ENCODE data around the gene VPS11.

DNA sequence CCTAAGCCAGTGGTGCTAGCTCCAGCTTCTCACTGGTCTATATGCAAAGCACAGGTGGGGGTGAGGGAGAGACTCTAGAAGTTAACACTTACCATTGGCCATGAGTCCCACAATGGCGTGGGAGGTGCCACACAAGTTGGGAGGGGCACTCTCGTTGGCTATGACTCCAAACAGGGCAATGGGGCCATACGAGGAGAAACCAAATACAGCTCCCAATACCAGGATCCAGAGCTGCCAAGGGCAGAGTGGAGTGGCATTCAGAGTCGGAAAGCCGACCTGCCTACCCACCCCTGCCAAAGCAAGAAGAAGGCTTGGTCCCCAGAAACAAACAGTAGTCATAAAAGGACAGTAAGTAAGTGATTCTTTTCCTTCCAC is 42.5 kb upstream of the VPS11 start:
- TF ChIP-seq, protein P1, sequence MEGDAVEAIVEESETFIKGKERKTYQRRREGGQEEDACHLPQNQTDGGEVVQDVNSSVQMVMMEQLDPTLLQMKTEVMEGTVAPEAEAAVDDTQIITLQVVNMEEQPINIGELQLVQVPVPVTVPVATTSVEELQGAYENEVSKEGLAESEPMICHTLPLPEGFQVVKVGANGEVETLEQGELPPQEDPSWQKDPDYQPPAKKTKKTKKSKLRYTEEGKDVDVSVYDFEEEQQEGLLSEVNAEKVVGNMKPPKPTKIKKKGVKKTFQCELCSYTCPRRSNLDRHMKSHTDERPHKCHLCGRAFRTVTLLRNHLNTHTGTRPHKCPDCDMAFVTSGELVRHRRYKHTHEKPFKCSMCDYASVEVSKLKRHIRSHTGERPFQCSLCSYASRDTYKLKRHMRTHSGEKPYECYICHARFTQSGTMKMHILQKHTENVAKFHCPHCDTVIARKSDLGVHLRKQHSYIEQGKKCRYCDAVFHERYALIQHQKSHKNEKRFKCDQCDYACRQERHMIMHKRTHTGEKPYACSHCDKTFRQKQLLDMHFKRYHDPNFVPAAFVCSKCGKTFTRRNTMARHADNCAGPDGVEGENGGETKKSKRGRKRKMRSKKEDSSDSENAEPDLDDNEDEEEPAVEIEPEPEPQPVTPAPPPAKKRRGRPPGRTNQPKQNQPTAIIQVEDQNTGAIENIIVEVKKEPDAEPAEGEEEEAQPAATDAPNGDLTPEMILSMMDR (IDR thresholded peaks at IDR 0.05), result no peak
- TF ChIP-seq POLR2A (IDR thresholded peaks at IDR 0.05; ENCODE audit: low read length), result no peak
- TF ChIP-seq ZNF302 (CRISPR knock-in tag; IDR thresholded peaks at IDR 0.05), result no peak
